Mesothelial cell of epicardium (in vitro differentiated cells): Measurements from ENCODE around the gene MCOLN3. TPM values are rescaled to one million over a fixed set of nuclear protein-coding genes. Genes with fewer than 3 reads are reported as not detected.

Source experiments
- DNase-seq, 2 experiments: peaks; one replicate each; pipeline ENCODE4 v3.0.0; 2021; ENCODE audit warnings: low spot score in 2 of 2; ENCODE audit not compliant: unreplicated experiment in 2 of 2
- H3K27ac Mint-ChIP-seq: 2 replicates; pipeline ENCODE4 v1.8.0; 2021; ENCODE audit warnings: mixed read lengths
- H3K27me3 Mint-ChIP-seq: 2 replicates; pipeline ENCODE4 v1.8.0; 2021; ENCODE audit warnings: low read depth, mixed read lengths
- H3K36me3 Mint-ChIP-seq: 2 replicates; pipeline ENCODE4 v1.8.0; 2021; ENCODE audit warnings: mixed read lengths
- H3K4me1 Mint-ChIP-seq: 2 replicates; pipeline ENCODE4 v1.8.0; 2021; ENCODE audit warnings: mixed read lengths
- H3K4me3 Mint-ChIP-seq: 2 replicates; pipeline ENCODE4 v1.8.0; 2021; ENCODE audit warnings: mild to moderate bottlenecking, moderate library complexity, mixed read lengths
- H3K9me3 Mint-ChIP-seq: 2 replicates; pipeline ENCODE4 v1.8.0; 2021; ENCODE audit warnings: mixed read lengths
- total RNA-seq: library from RNA; stranded (reverse); gene quantifications from 3 replicates; pipeline ENCODE4 v1.2.1, GENCODE V29; 2021
- TF ChIP-seq, protein P1 (sequence below): fragments of 200-600 bp; sonication (generic); IDR thresholded peaks from one replicate; pipeline ENCODE4 v1.5.0; 2021; ENCODE audit warnings: antibody characterized with exemption; ENCODE audit not compliant: unreplicated experiment

The MCOLN3 gene
- total RNA-seq, 1 donor from 2014 or later, result 7.6 TPM

DNA sequence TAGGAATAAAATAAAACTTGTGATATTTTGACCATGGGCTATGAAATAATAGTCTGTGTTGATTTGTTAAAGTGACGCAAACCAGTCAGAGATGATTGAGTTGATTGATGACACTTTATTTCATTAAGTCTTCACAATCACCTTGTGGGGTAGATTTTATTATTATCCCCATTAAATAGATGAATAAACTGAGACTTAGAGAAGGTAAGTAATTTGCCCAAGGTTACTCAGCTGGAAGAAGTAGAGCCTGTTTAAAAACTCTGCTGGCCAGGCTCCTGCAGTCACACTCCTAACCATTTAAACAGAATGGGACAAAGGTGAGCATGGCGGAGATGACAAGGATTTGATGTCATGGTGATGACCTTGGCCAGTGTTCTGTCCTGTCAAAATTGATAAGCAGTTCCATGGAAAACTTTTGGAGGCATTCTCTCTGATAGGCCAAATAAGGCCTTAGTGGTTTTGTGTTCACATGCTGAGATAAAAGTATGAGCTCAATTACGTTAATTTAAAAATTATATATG, 22.7 kb upstream of the MCOLN3 start:
- TF ChIP-seq, protein P1, sequence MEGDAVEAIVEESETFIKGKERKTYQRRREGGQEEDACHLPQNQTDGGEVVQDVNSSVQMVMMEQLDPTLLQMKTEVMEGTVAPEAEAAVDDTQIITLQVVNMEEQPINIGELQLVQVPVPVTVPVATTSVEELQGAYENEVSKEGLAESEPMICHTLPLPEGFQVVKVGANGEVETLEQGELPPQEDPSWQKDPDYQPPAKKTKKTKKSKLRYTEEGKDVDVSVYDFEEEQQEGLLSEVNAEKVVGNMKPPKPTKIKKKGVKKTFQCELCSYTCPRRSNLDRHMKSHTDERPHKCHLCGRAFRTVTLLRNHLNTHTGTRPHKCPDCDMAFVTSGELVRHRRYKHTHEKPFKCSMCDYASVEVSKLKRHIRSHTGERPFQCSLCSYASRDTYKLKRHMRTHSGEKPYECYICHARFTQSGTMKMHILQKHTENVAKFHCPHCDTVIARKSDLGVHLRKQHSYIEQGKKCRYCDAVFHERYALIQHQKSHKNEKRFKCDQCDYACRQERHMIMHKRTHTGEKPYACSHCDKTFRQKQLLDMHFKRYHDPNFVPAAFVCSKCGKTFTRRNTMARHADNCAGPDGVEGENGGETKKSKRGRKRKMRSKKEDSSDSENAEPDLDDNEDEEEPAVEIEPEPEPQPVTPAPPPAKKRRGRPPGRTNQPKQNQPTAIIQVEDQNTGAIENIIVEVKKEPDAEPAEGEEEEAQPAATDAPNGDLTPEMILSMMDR, result no peak
- Mint-ChIP-seq H3K4me1 (no peaks in the 10 kb centered on the region), H3K27ac (no peak overlapping the region), H3K36me3 (peaks cover 3% of the 10 kb centered on the region), H3K9me3 (peaks cover 13% of the 10 kb centered on the region), H3K4me3 (no peak overlapping the region), H3K27me3 (no peaks in the 10 kb centered on the region)
- no peak for DNase-seq

DNA sequence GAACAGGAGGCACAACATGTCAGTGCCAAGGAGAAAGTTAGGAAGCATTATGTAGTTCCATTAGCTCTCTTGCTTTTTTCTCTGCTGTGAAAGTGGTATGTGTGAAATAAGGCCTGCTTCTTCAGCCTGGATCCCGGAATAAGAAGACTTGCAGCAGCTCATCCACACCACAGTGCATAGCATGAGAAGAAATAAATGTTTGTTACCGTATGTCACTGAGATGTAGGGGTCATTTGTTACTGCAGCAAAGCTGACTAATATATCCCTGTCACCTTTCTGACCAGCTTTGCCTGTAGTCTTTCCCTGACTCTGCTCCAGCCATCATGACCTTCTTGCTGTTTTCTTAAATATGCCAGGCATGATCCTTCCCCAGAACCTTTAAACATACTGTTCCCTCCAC, 20.5 kb upstream of the MCOLN3 start:
- Mint-ChIP-seq H3K4me3 (no peak overlapping the region), H3K4me1 (no peaks in the 10 kb centered on the region), H3K36me3 (no peaks in the 10 kb centered on the region), H3K27ac (no peak overlapping the region), H3K9me3 (no peaks in the 10 kb centered on the region), H3K27me3 (no peaks in the 10 kb centered on the region)
- no peak for DNase-seq
- TF ChIP-seq, protein P1, result no peak

DNA sequence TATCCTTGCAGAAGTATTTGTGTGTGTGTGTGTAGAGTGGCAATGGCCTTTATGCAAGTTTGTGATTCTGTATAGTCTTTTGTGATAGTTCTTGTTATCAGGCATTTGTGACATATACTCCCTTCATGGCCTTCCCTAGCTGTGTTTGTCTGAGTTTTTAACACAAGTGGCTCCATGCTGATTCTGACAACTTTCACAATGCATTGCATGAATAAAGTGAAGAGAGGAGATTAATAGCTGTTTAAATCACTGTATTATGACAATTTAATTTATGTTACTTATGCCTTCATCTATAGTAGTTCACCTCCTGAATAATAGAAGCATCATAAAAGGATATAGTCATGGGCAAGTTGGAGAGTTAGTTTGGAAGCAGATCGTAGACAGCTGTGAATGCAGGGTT, 17.2 kb upstream of the MCOLN3 start:
- TF ChIP-seq, protein P1, result no peak
- no peak overlapping the region for H3K4me3 Mint-ChIP-seq
- H3K9me3 Mint-ChIP-seq, result no peaks in the 10 kb centered on the region
- no peaks in the 10 kb centered on the region for H3K27me3 Mint-ChIP-seq
- DNase-seq, result no peak
- H3K4me1 Mint-ChIP-seq, result peaks cover 11% of the 10 kb centered on the region
- H3K36me3 Mint-ChIP-seq, result no peaks in the 10 kb centered on the region
- no peak overlapping the region for H3K27ac Mint-ChIP-seq

DNA sequence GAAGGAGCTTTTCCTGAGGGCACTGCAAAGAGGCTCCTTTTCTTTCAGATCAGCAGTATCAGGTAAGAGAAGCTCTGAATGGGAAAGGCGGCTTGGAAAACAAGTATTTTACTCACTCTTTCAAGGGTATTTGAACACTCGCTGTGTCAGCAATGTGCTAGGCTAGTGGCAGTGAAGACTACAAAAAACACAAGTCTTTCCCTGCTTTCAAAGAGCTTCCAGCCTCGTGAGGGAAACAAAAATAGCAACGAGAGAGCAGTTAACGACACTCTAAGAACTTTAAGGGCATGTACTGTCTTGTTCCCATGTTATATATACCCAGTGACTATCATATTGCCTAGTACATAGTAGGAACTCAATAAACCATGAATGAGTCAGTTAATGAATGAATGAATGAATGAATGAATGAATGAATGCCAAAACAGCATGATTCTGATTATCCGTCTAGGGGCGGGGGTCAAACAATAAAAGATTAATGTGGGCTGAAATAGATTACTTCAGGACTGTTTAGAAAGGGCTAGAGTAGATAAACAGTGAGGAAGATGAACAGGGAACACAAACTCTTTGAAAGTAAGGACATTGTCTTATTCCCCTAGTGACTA, 14.2 kb upstream of the MCOLN3 start:
- peak overlapping the region; percentile 94 for H3K27ac Mint-ChIP-seq

DNA sequence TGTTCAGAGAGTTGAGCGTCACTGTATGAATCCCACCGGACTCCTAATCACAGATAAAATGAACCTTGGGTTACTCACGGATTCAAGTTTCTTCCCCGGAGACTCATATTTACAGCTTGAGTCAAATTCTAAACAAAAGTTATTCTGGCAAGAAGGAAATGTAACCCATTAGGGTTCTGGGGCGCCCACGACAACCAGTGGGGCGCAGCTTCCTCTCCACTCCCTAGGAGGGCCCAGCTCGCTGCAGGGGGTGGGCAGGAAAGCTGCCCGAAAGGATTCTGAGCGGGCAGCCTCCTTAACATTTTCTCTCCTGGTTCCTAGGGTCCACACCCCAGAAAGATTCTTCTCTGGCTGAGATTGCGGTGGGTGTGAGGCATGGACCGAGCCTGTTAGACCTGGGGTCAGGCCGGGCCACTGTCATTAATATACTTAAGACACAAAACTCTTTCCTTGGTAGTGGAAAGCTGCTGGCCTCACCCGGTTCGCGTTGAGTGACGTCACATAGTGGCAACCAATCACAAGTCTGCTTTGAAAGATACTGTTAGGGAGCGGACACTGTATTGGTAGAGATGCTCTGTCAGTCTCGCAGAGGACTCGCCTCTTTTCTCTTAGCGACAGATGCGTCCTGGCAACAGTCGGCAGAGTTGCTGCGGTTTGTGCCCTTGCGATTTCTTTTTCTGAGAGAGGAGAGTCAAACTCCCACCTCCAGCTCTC, 13.6 kb upstream of the MCOLN3 start:
- peak; percentile 90 to 91 for DNase-seq
- no peaks in the 10 kb centered on the region for H3K36me3 Mint-ChIP-seq
- TF ChIP-seq, protein P1, result no peak
- H3K27me3 Mint-ChIP-seq, result no peaks in the 10 kb centered on the region
- peak overlapping the region; percentile 94 for H3K27ac Mint-ChIP-seq
- no peaks in the 10 kb centered on the region for H3K9me3 Mint-ChIP-seq
- H3K4me1 Mint-ChIP-seq, result peaks cover 11% of the 10 kb centered on the region
- peak overlapping the region; percentile 90 for H3K4me3 Mint-ChIP-seq

More for the DNA sequence above, 14.2 kb upstream of the MCOLN3 start:
- no peak for DNase-seq
- H3K9me3 Mint-ChIP-seq, result no peaks in the 10 kb centered on the region
- TF ChIP-seq, protein P1, result no peak
- H3K4me3 Mint-ChIP-seq, result peak overlapping the region; percentile 90
- H3K27me3 Mint-ChIP-seq, result no peaks in the 10 kb centered on the region
- H3K4me1 Mint-ChIP-seq, result peaks cover 11% of the 10 kb centered on the region
- H3K36me3 Mint-ChIP-seq, result no peaks in the 10 kb centered on the region
